IPS-NIHi11 (cell line): ENCODE results near the gene CBR4.

Experiments used
- DNase-seq: peaks from one replicate; pipeline ENCODE4 v3.0.0; 2012; ENCODE audit warnings: mixed read lengths, low spot score

Gene CBR4

GRCh38 chr4:169033660-169034059 lies 23.6 kb upstream of the CBR4 start:
- DNase-seq: no peak

- DNase-seq: no peak
Observed at GRCh38 chr4:169032883-169033645, 23.0 kb upstream of the CBR4 start.

- DNase-seq: no peak
Observed at GRCh38 chr4:169032194-169032593, 22.1 kb upstream of the CBR4 start.

- no peak for DNase-seq
Observed at GRCh38 chr4:169031392-169031791, 21.3 kb upstream of the CBR4 start.

GRCh38 chr4:169030562-169030982 lies 20.5 kb upstream of the CBR4 start:
- no peak for DNase-seq

- no peak for DNase-seq
Observed at GRCh38 chr4:169029947-169030346, 19.9 kb upstream of the CBR4 start.

GRCh38 chr4:169027663-169028062 lies 17.6 kb upstream of the CBR4 start:
- no peak for DNase-seq

- DNase-seq: no peak
Observed at GRCh38 chr4:169025184-169025583, 15.1 kb upstream of the CBR4 start.

GRCh38 chr4:169024762-169025161 lies 14.7 kb upstream of the CBR4 start:
- DNase-seq: peak; percentile 34

- DNase-seq: no peak
Observed at GRCh38 chr4:169018406-169018805, 8.4 kb upstream of the CBR4 start.

- peak; percentile 33 for DNase-seq
Observed at GRCh38 chr4:169017971-169018370, 7.9 kb upstream of the CBR4 start.

- no peak for DNase-seq
Observed at GRCh38 chr4:169015186-169015623, 5.2 kb upstream of the CBR4 start.

- no peak for DNase-seq
Observed at GRCh38 chr4:169014586-169014985, 4.5 kb upstream of the CBR4 start.

- DNase-seq: no peak
Observed at GRCh38 chr4:169013396-169013795, 3.3 kb upstream of the CBR4 start.

- no peak for DNase-seq
Observed at GRCh38 chr4:169012049-169012448, 2.0 kb upstream of the CBR4 start.

- peak; percentile 31 for DNase-seq
Observed at GRCh38 chr4:169009286-169010124, 550 bp downstream of the CBR4 start.

- no peak for DNase-seq
Observed at GRCh38 chr4:169005453-169006099, 4.5 kb downstream of the CBR4 start.

GRCh38 chr4:169000315-169000714 lies 9.7 kb downstream of the CBR4 start:
- no peak for DNase-seq

- DNase-seq: no peak
Observed at GRCh38 chr4:168999809-169000208, 10.2 kb downstream of the CBR4 start.

- no peak for DNase-seq
Observed at GRCh38 chr4:168998596-168998995, 11.5 kb downstream of the CBR4 start.

GRCh38 chr4:168995537-168996295 lies 14.3 kb downstream of the CBR4 start:
- no peak for DNase-seq

GRCh38 chr4:168994958-168995357 lies 15.1 kb downstream of the CBR4 start:
- no peak for DNase-seq
